ENCODE measurements around the gene TENM4. TPM values are rescaled to one million over a fixed set of nuclear protein-coding genes. Genes with fewer than 3 reads are reported as not detected.

The TENM4 gene
- total RNA-seq, 1 experiment from 2014 or later = 0.39 TPM

DNA sequence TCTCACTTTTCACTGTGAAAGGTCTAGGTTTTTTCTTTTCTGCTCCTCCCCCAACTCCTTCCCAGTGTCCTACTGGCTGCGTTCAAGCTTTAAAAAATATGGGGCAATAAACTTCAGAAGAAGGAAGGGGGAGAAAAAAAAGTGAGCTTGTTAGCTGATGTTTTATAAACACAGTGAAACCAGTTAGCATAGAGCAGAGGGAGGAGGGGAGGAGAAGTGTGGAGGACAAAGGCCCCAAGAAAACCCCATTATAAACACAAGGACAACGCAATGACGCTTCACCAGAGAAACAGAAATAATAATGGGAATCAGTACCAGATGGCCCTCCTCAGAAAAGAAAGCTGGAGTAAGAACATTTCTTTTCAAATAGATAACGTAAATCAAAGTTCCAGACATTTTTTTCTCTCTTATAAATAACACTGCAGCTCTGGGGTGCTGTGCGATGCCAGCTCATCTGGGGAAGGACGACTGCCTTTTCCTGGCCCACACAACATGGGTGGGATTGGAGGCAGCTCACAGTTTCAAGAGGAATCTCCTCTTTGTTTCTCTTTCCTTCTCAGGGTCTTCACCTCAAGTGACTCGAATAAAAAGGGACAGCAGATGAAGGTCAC, 630.8 kb downstream of the TENM4 start:
- DNase-seq (ENCODE audit: low read depth, low spot score) = no peak
- no peaks in the 10 kb centered on the region for H3K9me3 ChIP-seq (ENCODE audit: control insufficient read depth, insufficient read depth, low read depth, low read length)
- ChIA-PET CTCF (no interaction called here), POLR2A (no interaction called here)
- no peak for TF ChIP-seq SIN3A (IDR thresholded peaks at IDR 0.05; ENCODE audit: borderline replicate concordance, insufficient read depth, low read depth, low read length)
- TF ChIP-seq POLR2AphosphoS5 (IDR thresholded peaks at IDR 0.05; ENCODE audit: low read depth, low read length) = no peak
- TF ChIP-seq TCF7L2 (IDR thresholded peaks at IDR 0.05; ENCODE audit: low read depth, low read length) = no peak
- TF ChIP-seq, protein P1, sequence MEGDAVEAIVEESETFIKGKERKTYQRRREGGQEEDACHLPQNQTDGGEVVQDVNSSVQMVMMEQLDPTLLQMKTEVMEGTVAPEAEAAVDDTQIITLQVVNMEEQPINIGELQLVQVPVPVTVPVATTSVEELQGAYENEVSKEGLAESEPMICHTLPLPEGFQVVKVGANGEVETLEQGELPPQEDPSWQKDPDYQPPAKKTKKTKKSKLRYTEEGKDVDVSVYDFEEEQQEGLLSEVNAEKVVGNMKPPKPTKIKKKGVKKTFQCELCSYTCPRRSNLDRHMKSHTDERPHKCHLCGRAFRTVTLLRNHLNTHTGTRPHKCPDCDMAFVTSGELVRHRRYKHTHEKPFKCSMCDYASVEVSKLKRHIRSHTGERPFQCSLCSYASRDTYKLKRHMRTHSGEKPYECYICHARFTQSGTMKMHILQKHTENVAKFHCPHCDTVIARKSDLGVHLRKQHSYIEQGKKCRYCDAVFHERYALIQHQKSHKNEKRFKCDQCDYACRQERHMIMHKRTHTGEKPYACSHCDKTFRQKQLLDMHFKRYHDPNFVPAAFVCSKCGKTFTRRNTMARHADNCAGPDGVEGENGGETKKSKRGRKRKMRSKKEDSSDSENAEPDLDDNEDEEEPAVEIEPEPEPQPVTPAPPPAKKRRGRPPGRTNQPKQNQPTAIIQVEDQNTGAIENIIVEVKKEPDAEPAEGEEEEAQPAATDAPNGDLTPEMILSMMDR (IDR thresholded peaks at IDR 0.05) = no peak
- TF ChIP-seq, protein P2, sequence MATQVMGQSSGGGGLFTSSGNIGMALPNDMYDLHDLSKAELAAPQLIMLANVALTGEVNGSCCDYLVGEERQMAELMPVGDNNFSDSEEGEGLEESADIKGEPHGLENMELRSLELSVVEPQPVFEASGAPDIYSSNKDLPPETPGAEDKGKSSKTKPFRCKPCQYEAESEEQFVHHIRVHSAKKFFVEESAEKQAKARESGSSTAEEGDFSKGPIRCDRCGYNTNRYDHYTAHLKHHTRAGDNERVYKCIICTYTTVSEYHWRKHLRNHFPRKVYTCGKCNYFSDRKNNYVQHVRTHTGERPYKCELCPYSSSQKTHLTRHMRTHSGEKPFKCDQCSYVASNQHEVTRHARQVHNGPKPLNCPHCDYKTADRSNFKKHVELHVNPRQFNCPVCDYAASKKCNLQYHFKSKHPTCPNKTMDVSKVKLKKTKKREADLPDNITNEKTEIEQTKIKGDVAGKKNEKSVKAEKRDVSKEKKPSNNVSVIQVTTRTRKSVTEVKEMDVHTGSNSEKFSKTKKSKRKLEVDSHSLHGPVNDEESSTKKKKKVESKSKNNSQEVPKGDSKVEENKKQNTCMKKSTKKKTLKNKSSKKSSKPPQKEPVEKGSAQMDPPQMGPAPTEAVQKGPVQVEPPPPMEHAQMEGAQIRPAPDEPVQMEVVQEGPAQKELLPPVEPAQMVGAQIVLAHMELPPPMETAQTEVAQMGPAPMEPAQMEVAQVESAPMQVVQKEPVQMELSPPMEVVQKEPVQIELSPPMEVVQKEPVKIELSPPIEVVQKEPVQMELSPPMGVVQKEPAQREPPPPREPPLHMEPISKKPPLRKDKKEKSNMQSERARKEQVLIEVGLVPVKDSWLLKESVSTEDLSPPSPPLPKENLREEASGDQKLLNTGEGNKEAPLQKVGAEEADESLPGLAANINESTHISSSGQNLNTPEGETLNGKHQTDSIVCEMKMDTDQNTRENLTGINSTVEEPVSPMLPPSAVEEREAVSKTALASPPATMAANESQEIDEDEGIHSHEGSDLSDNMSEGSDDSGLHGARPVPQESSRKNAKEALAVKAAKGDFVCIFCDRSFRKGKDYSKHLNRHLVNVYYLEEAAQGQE (IDR thresholded peaks at IDR 0.05; ENCODE audit: insufficient read depth in 1 of 2, low read depth in 2 of 2, low read length in 1 of 2) = no peak
- no peak overlapping the region for H3K4me3 ChIP-seq (ENCODE audit: low read depth in 2 of 2, low read length in 2 of 2)
- in situ Hi-C loops (cut with HindIII; ENCODE audit: low pct_unique_long_range_greater_than_20kb, low sequenced_read_pairs) = no loop called here
- ATAC-seq = no peak
- H3K4me1 ChIP-seq (ENCODE audit: control insufficient read depth, insufficient read depth, low read length) = no peaks in the 10 kb centered on the region
- no peaks in the 10 kb centered on the region for H3K36me3 ChIP-seq (ENCODE audit: control insufficient read depth, insufficient read depth, low read length)
- H3K27ac ChIP-seq (ENCODE audit: low read length) = no peak overlapping the region
- intact Hi-C loops (cut with micrococcal nuclease; ENCODE audit: unreplicated experiment) = no loop called here
- no peaks in the 10 kb centered on the region for H3K27me3 ChIP-seq (ENCODE audit: control insufficient read depth, insufficient read depth, low read length)
- BruUV-seq (replicated peaks) = no TSS peak

DNA sequence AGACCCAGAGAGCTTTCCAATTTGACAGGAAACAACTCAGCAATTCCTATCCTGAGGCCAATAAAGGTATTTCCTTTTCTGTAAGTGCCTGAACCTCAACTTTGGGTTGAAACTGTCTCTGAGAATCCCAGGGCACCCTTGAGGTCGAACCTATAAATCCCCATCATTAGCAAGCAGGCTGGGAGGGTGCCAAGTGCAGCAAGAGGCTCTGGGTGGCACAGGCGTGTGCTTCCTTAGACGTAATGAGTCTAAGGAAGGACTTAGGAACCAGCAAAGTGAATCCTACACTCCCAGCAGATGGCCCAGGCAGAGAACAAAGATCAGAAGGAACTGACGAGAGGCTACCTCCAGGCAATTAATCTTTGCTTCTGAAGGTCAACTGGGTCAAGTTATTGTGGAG, 631.9 kb downstream of the TENM4 start:
- no peak for TF ChIP-seq SIN3A (IDR thresholded peaks at IDR 0.05; ENCODE audit: borderline replicate concordance, insufficient read depth, low read depth, low read length)
- TF ChIP-seq, protein P2 (IDR thresholded peaks at IDR 0.05; ENCODE audit: insufficient read depth in 1 of 2, low read depth in 2 of 2, low read length in 1 of 2) = no peak
- TF ChIP-seq TCF7L2 (IDR thresholded peaks at IDR 0.05; ENCODE audit: low read depth, low read length) = no peak
- no peak for TF ChIP-seq POLR2AphosphoS5 (IDR thresholded peaks at IDR 0.05; ENCODE audit: low read depth, low read length)
- TF ChIP-seq, protein P1 (IDR thresholded peaks at IDR 0.05) = no peak
- ATAC-seq (no peak), DNase-seq (ENCODE audit: low read depth, low spot score) (no peak)
- ChIA-PET POLR2A (no interaction called here), CTCF (no interaction called here)
- no peaks in the 10 kb centered on the region for H3K36me3 ChIP-seq (ENCODE audit: control insufficient read depth, insufficient read depth, low read length)
- intact Hi-C loops (cut with micrococcal nuclease; ENCODE audit: unreplicated experiment) (no loop called here), in situ Hi-C loops (cut with HindIII; ENCODE audit: low pct_unique_long_range_greater_than_20kb, low sequenced_read_pairs) (no loop called here)
- H3K9me3 ChIP-seq (ENCODE audit: control insufficient read depth, insufficient read depth, low read depth, low read length) = no peaks in the 10 kb centered on the region
- H3K27ac ChIP-seq (ENCODE audit: low read length) = no peak overlapping the region
- H3K4me1 ChIP-seq (ENCODE audit: control insufficient read depth, insufficient read depth, low read length) = no peaks in the 10 kb centered on the region
- no peaks in the 10 kb centered on the region for H3K27me3 ChIP-seq (ENCODE audit: control insufficient read depth, insufficient read depth, low read length)
- no TSS peak for BruUV-seq (replicated peaks)
- H3K4me3 ChIP-seq (ENCODE audit: low read depth in 2 of 2, low read length in 2 of 2) = no peak overlapping the region
